H9 (cell line): ENCODE measurements around the gene OR10A3. TPM values are rescaled to one million over a fixed set of nuclear protein-coding genes. Genes with fewer than 3 reads are reported as not detected.

ENCODE experiments used
- DNase-seq: peaks from one replicate; pipeline ENCODE4 v3.0.0-alpha.2; 2017
- H2AFZ ChIP-seq: one replicate; pipeline ENCODE4 v1.6.1; 2013; ENCODE audit warnings: mild to moderate bottlenecking, low read length, control low read depth, moderate library complexity
- H2AK5ac ChIP-seq: 2 replicates; pipeline ENCODE4 v1.6.1; 2013; ENCODE audit warnings: low read length, control low read depth, mixed read lengths; ENCODE audit not compliant: insufficient read length
- H2BK120ac ChIP-seq: one replicate; pipeline ENCODE4 v1.6.1; 2013; ENCODE audit warnings: low read depth, mild to moderate bottlenecking, low read length, control low read depth, inconsistent platforms; ENCODE audit not compliant: poor library complexity, severe bottlenecking
- H2BK12ac ChIP-seq: 2 replicates; pipeline ENCODE4 v1.6.1; 2013; ENCODE audit warnings: low read length, control low read depth, mixed read lengths, low read depth; ENCODE audit not compliant: insufficient read length
- H2BK15ac ChIP-seq: 2 replicates; pipeline ENCODE4 v1.6.1; 2013; ENCODE audit warnings: low read depth, low read length, control low read depth
- H2BK20ac ChIP-seq: one replicate; pipeline ENCODE4 v1.6.1; 2013; ENCODE audit warnings: low read depth, mild to moderate bottlenecking, low read length, control low read depth, inconsistent platforms; ENCODE audit not compliant: poor library complexity, severe bottlenecking
- H2BK5ac ChIP-seq: 2 replicates; pipeline ENCODE4 v1.6.1; 2013; ENCODE audit warnings: low read length, control low read depth, mixed read lengths; ENCODE audit not compliant: insufficient read length
- H3K14ac ChIP-seq: 2 replicates; pipeline ENCODE4 v1.6.1; 2013; ENCODE audit warnings: low read length, control low read depth; ENCODE audit not compliant: insufficient read depth
- H3K18ac ChIP-seq: 2 replicates; pipeline ENCODE4 v1.6.1; 2013; ENCODE audit warnings: low read depth, mild to moderate bottlenecking, mixed read lengths, low read length, control low read depth; ENCODE audit not compliant: insufficient read length
- H3K23ac ChIP-seq: 2 replicates; pipeline ENCODE4 v1.6.1; 2013; ENCODE audit warnings: low read length, control low read depth, mixed read lengths, low read depth; ENCODE audit not compliant: insufficient read length
- H3K23me2 ChIP-seq: 2 replicates; pipeline ENCODE4 v1.6.1; 2013; ENCODE audit warnings: low read depth, mild to moderate bottlenecking, mixed read lengths, low read length, control low read depth; ENCODE audit not compliant: insufficient read length, poor library complexity, severe bottlenecking
- H3K27ac ChIP-seq: 2 replicates; pipeline ENCODE4 v1.5.1; 2013; ENCODE audit warnings: low read length, control low read depth, mixed read lengths, low read depth; ENCODE audit not compliant: insufficient read length
- H3K27me3 ChIP-seq: 2 replicates; pipeline ENCODE4 v1.6.1; 2013; ENCODE audit warnings: low read length, control low read depth, inconsistent platforms; ENCODE audit not compliant: insufficient read depth
- H3K4ac ChIP-seq: 2 replicates; pipeline ENCODE4 v1.6.1; 2013; ENCODE audit warnings: low read depth, mild to moderate bottlenecking, control low read depth, inconsistent platforms, low read length, moderate library complexity
- H3K4me1 ChIP-seq: 2 replicates; pipeline ENCODE4 v1.6.1; 2013; ENCODE audit warnings: low read length, control low read depth, inconsistent platforms; ENCODE audit not compliant: insufficient read depth
- H3K4me2 ChIP-seq: 2 replicates; pipeline ENCODE4 v1.6.1; 2013; ENCODE audit warnings: low read length, control low read depth, mixed read lengths; ENCODE audit not compliant: insufficient read length, insufficient read depth
- H3K56ac ChIP-seq: 2 replicates; pipeline ENCODE4 v1.6.1; 2013; ENCODE audit warnings: low read depth, mild to moderate bottlenecking, mixed read lengths, low read length, control low read depth; ENCODE audit not compliant: insufficient read length
- H3K79me1 ChIP-seq: 2 replicates; pipeline ENCODE4 v1.6.1; 2013; ENCODE audit warnings: low read depth, mild to moderate bottlenecking, moderate library complexity, low read length, control low read depth, inconsistent platforms; ENCODE audit not compliant: insufficient read depth, poor library complexity, severe bottlenecking
- H3K79me2 ChIP-seq: 2 replicates; pipeline ENCODE4 v1.6.1; 2013; ENCODE audit warnings: low read length, control low read depth, inconsistent platforms; ENCODE audit not compliant: insufficient read depth
- H3K9ac ChIP-seq: 2 replicates; pipeline ENCODE4 v1.6.1; 2013; ENCODE audit warnings: low read length, control low read depth, mixed read lengths; ENCODE audit not compliant: insufficient read length; ENCODE audit errors: extremely low read depth
- H3K9me3 ChIP-seq: one replicate; pipeline ENCODE4 v1.6.1; 2013; ENCODE audit warnings: low read depth, low read length, inconsistent platforms; ENCODE audit not compliant: control insufficient read depth
- H3T11ph ChIP-seq: one replicate; pipeline ENCODE4 v1.6.1; 2013; ENCODE audit warnings: mild to moderate bottlenecking, low read length, control low read depth, inconsistent platforms
- H4K20me1 ChIP-seq: one replicate; pipeline ENCODE4 v1.6.1; 2013; ENCODE audit not compliant: control insufficient read depth, insufficient read length, insufficient read depth
- H4K5ac ChIP-seq: 2 replicates; pipeline ENCODE4 v1.6.1; 2013; ENCODE audit warnings: low read depth, mild to moderate bottlenecking, mixed read lengths, low read length, control low read depth; ENCODE audit not compliant: insufficient read length
- H4K8ac ChIP-seq: replicated peaks from 2 replicates; pipeline ENCODE4 v1.6.1; 2013; ENCODE audit warnings: low read length, control low read depth, mixed read lengths, low read depth; ENCODE audit not compliant: insufficient read length
- H4K91ac ChIP-seq: 2 replicates; pipeline ENCODE4 v1.6.1; 2013; ENCODE audit warnings: low read depth, mild to moderate bottlenecking, moderate library complexity, mixed read lengths, low read length, control low read depth; ENCODE audit not compliant: insufficient read length
- H3K27ac Mint-ChIP-seq, 3 experiments: 2 replicates in 2 of 3; 3 replicates in 1 of 3; pipeline ENCODE4 v1.8.0; 2020 to 2021; ENCODE audit warnings: mixed read lengths in 3 of 3, mild to moderate bottlenecking in 1 of 3, moderate library complexity in 1 of 3
- H3K27me3 Mint-ChIP-seq: 2 replicates; pipeline ENCODE4 v1.8.0; 2021; ENCODE audit warnings: low read depth, mild to moderate bottlenecking, moderate library complexity, mixed read lengths
- H3K36me3 Mint-ChIP-seq, 3 experiments: 2 replicates in 2 of 3; 3 replicates in 1 of 3; pipeline ENCODE4 v1.8.0; 2020 to 2021; ENCODE audit warnings: low read depth in 3 of 3, mixed read lengths in 3 of 3; ENCODE audit not compliant: insufficient read depth in 1 of 3
- H3K4me1 Mint-ChIP-seq, 2 experiments: 2 replicates each; pipeline ENCODE4 v1.8.0; 2020; ENCODE audit warnings: mixed read lengths in 2 of 2
- H3K4me3 Mint-ChIP-seq, 2 experiments: 2 replicates in 1 of 2; 3 replicates in 1 of 2; pipeline ENCODE4 v1.8.0; 2020 to 2021; ENCODE audit warnings: mild to moderate bottlenecking in 2 of 2, mixed read lengths in 2 of 2, moderate library complexity in 1 of 2
- H3K9me3 Mint-ChIP-seq, 2 experiments: 2 replicates in 1 of 2; 3 replicates in 1 of 2; pipeline ENCODE4 v1.8.0; 2020; ENCODE audit warnings: mild to moderate bottlenecking in 2 of 2, mixed read lengths in 2 of 2, moderate library complexity in 1 of 2
- WGBS: extraction: QIAGEN DNeasy Blood & Tissue Kit; methylation state at CpG from one replicate; pipeline ENCODE4 v1.1.7; 2013; ENCODE audit warnings: missing lambda C conversion rate, low lambda C conversion rate, mixed read lengths; ENCODE audit not compliant: insufficient read length; ENCODE audit errors: extremely low coverage; 5-methylcytosine and 5-hydroxymethylcytosine counted together
- total RNA-seq: library from RNA; stranded (reverse); gene quantifications from 2 replicates; pipeline ENCODE4 v1.2.1, GENCODE V29; 2021
- TF ChIP-seq, protein P1 (sequence below): fragments of 200-600 bp; sonication (generic); conservative IDR thresholded peaks from 3 replicates; pipeline ENCODE4 v1.8.0; 2021; ENCODE audit warnings: antibody characterized with exemption, mild to moderate bottlenecking

Gene OR10A3
- total RNA-seq, 1 experiment from 2014 or later, result not detected

DNA sequence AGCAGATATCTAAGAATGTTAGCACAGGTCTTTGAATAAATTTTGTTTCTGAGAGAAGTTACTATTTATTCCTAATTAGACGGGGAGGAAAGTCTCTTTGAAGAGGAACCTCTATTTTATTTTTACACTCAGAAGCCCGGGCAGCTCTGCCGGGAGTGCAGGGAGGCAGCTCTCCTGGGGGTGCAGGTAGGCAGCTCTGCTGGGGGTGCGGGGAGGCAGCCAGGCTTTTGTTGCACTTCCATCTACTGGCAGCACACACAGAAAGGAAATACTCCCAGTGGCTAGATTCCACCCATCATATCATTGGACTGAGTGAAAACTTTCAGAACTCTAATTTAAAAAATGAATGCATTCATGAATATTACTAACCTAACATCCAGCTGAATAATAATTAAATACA, 35.0 kb downstream of the OR10A3 start:
- Histone ChIP-seq H3K4ac (no peak overlapping the region; the same call in 1 of the 2 replicates), H3K27me3 (no peaks in the 10 kb centered on the region), H3K79me2 (no peaks in the 10 kb centered on the region), H3K4me1 (peaks cover 7% of the 10 kb centered on the region; the same call in 1 of the 2 replicates), H3K23ac (no peak overlapping the region), H4K20me1 (no peaks in the 10 kb centered on the region), H2AK5ac (no peak overlapping the region), H3K14ac (peak overlapping the region; percentile 90; the same call in 1 of the 2 replicates), H2AFZ (no peak overlapping the region), H4K8ac (no peak overlapping the region), H3K9me3 (no peaks in the 10 kb centered on the region), H2BK20ac (no peak overlapping the region), H4K5ac (no peak overlapping the region), H2BK5ac (no peak overlapping the region), H3K23me2 (no peaks in the 10 kb centered on the region), H3K79me1 (no peaks in the 10 kb centered on the region), H3T11ph (peak overlapping the region; percentile 83), H3K56ac (no peak overlapping the region), H3K9ac (peak overlapping the region; percentile 43), H3K18ac (peak overlapping the region; percentile 88), H2BK120ac (peak overlapping the region; percentile 67), H2BK12ac (no peak overlapping the region), H3K4me2 (peak overlapping the region; percentile 50), H4K91ac (no peak overlapping the region), H2BK15ac (no peak overlapping the region), H3K27ac (peak overlapping the region; percentile 61)
- Mint-ChIP-seq H3K9me3 (no peaks in the 10 kb centered on the region), H3K36me3 (no peaks in the 10 kb centered on the region), H3K4me3 (no peak overlapping the region), H3K4me1 (peaks cover 67 to 75% of the 10 kb centered on the region in 2 experiments), H3K27ac (peak overlapping the region in 2 of 3 experiments; percentile 50 to 88; a peak in 3 of 7 replicates), H3K27me3 (no peaks in the 10 kb centered on the region)
- no peak for DNase-seq
- TF ChIP-seq, protein P1, sequence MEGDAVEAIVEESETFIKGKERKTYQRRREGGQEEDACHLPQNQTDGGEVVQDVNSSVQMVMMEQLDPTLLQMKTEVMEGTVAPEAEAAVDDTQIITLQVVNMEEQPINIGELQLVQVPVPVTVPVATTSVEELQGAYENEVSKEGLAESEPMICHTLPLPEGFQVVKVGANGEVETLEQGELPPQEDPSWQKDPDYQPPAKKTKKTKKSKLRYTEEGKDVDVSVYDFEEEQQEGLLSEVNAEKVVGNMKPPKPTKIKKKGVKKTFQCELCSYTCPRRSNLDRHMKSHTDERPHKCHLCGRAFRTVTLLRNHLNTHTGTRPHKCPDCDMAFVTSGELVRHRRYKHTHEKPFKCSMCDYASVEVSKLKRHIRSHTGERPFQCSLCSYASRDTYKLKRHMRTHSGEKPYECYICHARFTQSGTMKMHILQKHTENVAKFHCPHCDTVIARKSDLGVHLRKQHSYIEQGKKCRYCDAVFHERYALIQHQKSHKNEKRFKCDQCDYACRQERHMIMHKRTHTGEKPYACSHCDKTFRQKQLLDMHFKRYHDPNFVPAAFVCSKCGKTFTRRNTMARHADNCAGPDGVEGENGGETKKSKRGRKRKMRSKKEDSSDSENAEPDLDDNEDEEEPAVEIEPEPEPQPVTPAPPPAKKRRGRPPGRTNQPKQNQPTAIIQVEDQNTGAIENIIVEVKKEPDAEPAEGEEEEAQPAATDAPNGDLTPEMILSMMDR, result no peak
- no CpG with 5 or more reads among the region's 4 CpGs for WGBS
